GM19239 (cell line): Measurements from ENCODE around the gene KAT6B.
A peak's percentile ranks its signal among the peaks of the same experiment; 100 is the strongest.

Experiments
- DNase-seq: peaks from one replicate; pipeline ENCODE4 v3.0.0; 2011; ENCODE audit warnings: low spot score; ENCODE audit not compliant: insufficient read length
- FAIRE-seq: peaks from 2 replicates; lab custom pipeline; 2011; peaks lifted over from hg19 to GRCh38; lab: Jason Lieb, UNC

Gene KAT6B

DNA sequence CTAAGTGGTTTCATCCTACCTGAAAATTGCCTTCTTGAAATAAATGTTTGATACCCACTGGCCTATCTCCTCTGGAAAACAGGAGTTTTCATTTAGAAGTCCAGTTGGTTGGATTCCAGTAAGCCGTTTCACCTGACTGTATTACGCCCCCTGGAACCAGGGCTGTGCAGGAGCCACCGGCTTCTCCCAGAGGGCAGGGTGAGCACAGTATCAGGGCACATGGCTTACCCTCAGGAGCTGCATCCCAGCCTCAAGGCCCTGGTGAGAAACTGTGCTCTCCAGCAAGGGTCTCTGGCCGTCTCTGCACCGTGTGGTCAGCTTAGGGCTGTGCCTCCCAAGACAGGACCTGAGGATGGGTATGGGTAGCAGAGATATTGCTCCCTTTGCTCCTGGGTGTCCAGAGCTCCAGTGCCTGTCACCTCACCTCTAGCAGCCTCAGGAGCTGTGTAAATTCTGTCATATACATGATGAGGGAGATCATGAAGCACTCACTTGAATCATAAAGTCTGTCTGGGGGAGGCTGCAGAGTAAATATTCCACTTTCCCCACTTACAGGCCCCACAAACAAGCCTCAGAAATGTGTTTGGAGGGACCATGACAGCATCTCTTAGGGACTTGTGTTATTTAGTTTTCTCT, 175.4 kb downstream of the KAT6B start:
- no peak for DNase-seq
- peak; percentile 37 for FAIRE-seq

DNA sequence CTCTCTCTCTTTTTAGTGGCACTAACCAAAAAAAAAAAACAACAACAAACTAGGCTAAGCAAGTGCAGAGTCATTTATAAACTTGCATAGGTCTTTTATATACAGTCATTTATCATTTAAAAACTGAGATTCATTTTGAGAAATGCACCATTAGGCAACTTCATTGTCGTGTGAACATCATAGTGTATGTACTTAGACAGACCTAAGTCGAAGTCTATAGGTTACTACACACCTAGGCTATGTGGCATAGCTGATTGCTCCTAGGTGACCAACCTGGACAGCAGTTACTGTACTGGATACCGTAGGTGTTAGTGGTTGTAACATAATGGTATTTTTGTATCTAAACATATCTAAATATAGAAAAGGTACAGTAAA, 175.9 kb downstream of the KAT6B start:
- FAIRE-seq: no peak
- DNase-seq: no peak

- FAIRE-seq (no peak), DNase-seq (no peak)
Observed at GRCh38 chr10:75002967-75003594, 176.7 kb downstream of the KAT6B start.

- DNase-seq: no peak
- FAIRE-seq: no peak
Observed at GRCh38 chr10:75003891-75004290, 177.5 kb downstream of the KAT6B start.

DNA sequence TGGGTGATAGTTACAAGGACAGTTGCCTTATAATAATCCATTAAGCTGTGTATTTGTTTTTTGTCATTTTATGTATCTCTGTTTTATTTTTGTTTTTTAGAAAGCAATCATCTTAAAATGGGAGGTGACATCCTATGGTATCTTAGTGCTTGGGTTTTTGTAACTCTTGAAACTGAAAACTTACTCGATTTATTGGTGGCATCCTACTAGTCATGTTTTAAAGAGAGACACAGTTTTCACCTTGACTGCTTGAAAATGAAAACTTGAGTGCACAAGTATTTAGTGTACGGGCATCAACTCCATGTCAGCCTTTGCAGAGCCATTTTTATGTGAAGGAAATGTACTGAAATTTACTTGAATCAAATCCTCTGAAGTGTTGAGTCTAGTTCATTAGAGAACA, 181.2 kb downstream of the KAT6B start:
- peak; percentile 65 for FAIRE-seq
- no peak for DNase-seq

- DNase-seq: no peak
- FAIRE-seq: no peak
Observed at GRCh38 chr10:75008952-75009351, 182.6 kb downstream of the KAT6B start.

DNA sequence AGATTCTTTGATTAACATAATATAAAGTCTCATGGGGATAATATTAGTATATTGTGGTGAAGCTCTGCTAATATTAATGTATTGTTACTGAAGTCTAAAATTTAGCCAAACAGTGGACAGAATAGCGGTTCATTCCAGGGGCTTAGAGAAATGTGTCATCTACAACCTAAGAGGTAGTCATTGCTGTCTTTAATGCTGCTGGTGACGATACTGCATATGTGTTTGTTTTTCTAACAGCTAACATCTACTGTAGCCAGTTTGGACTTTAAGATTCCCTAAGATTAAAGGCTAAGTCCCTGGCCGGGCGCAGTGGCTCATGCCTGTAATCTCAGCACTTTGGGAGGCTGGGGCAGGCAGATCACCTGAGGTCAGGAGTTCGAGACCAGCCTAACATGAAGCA, 183.0 kb downstream of the KAT6B start:
- FAIRE-seq: no peak

GRCh38 chr10:75010373-75010772, 184.0 kb downstream of the KAT6B start:
- DNase-seq (no peak), FAIRE-seq (no peak)

More for the DNA sequence above, 183.0 kb downstream of the KAT6B start:
- no peak for DNase-seq

DNA sequence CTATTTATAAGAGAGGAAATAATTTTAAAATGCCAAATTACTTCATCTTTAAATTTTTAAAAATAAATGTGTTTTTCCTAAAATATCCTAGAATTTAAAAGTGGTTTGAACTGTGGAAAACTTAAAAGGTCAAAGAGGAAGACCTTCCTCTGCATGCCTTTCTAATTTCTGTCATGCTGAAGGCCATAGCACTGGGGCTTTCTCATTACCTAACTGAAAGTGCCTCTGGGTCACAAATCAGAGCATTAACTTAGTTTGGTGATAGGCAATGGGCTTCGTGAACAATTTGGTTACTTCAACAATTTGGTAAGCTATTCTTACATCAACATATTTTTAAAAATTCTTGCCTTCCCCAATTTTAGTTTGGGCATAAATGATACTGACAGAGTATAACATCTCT, 184.8 kb downstream of the KAT6B start:
- FAIRE-seq (peak; percentile 91), DNase-seq (no peak)

DNA sequence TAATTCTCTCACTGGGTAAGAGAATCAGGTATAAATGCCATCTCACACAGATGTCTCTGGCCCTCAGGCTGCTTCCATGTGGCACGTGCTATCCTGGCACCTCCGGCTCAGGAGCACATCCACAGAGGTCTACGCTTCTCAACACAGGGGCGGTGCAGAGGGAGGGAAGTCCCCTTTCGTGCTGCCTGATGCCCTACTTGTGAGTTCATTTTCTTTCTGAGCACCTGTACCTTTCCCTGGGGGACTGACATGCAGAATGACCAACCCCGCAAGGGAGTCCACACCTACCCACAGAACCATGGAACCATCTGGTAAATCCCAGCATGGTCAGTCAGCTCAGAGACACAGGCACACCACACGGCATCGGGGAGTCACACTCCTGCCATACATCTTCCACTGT, 186.1 kb downstream of the KAT6B start:
- FAIRE-seq (peak; percentile 76), DNase-seq (no peak)

- FAIRE-seq (no peak), DNase-seq (no peak)
Observed at GRCh38 chr10:75013007-75013406, 186.6 kb downstream of the KAT6B start.

GRCh38 chr10:75013522-75013921, 187.1 kb downstream of the KAT6B start:
- FAIRE-seq (no peak), DNase-seq (no peak)

GRCh38 chr10:75014516-75015230, 188.3 kb downstream of the KAT6B start:
- no peak for DNase-seq
- peak; percentile 86 for FAIRE-seq

DNA sequence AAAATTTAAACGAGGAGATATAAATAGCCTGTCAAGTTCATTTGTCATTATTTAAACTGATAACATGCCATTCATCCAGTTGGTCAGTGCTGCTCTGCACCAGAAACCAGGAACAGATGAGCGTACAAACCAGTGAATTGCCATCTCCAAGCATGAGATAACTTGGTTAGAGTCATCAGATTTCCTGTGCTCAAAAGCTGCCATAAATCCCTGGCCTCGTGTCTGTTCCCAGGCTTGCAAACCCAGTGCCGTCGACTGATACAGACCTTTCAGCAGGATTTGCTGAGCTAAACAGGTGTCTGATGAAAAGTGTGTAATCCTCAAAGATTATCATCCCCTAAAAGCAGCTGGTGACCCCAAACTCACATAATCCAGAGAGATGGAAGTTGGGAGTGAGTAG, 189.0 kb downstream of the KAT6B start:
- FAIRE-seq (no peak), DNase-seq (no peak)

- no peak for DNase-seq
- no peak for FAIRE-seq
Observed at GRCh38 chr10:75016325-75016724, 189.9 kb downstream of the KAT6B start.

DNA sequence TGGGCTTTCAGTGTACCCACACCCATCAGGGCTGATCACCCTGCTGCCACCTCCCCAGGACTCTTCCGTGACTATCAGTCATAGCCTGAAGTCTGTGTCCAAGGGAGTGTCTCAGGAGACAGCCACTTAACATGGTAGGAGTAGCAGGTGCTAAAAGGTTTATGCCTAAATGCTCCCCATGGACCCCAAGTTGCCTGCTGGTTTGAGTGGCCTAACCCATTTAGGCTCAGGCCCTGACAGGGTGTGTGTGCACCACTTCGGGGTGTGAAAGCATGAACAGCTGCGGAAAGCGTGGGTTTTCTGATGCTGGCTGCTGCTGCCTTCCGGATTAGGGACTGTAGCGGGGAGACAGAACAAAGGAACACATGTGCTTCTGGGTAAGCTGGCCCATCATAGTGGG, 191.9 kb downstream of the KAT6B start:
- FAIRE-seq (no peak), DNase-seq (no peak)

DNA sequence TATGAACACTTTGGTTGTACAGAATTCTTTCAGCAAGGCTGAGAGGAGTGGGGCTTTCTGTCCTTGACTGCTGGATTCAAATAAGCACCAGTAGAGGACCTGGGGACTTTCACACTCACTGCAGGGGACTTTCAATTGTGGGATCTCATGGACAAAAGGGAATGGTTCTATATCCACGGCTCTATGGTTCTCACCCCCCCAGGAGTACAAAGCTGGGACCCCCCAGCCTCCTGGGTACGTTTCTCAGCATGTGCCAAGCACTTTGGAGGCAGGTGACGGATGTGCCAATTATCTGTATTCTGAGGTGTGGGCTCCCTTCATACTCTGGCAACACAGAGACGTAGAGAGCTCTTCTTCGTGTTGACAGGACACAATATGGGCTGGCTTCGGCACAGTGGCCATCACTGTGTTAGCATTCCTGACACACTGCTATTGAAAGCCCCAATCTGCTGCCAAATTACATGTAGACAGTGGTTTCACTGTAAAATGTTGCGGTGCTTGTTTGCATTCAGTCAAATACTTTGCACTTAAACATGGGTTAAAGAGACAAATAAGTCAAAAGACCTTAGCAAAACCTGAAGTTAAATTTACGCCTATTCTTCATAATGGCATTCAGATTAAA, 192.4 kb downstream of the KAT6B start:
- FAIRE-seq (no peak), DNase-seq (no peak)

DNA sequence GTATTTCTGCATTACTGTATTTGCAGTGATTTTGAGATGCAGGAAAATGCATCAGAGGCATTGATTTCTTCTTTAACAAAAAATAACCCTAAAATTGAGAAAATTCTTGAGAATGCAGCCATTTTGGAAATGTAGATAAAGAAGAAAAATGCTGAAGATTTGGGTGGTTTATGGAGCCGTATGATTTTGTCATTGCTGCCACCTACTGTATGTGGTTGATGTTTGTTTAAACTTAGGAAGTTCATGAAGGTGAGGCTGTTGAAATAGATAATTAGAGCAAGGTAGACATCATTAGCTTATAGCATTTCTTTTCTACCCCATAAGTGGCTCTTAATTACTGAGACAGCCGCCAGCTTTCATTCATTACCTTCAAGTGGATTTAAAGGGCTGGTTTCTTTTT, 193.0 kb downstream of the KAT6B start:
- no peak for FAIRE-seq
- no peak for DNase-seq

GRCh38 chr10:75020168-75020567, 193.8 kb downstream of the KAT6B start:
- FAIRE-seq (no peak), DNase-seq (no peak)

- FAIRE-seq (no peak), DNase-seq (no peak)
Observed at GRCh38 chr10:75021379-75022249, 195.2 kb downstream of the KAT6B start.
